Occipital lobe (tissue), 2 donors: Measurements from ENCODE around the gene RASA2. TPM values are rescaled to one million over a fixed set of nuclear protein-coding genes. Genes with fewer than 3 reads are reported as not detected.
"Not testable (repeated sequence)": the region's sequence is repeated elsewhere in the genome, so short reads cannot be mapped to it uniquely, and the experiment has no call there.

Source experiments
- DNase-seq: peaks from one replicate; lab custom pipeline; 2025; lab: John Stamatoyannopoulos, UW
- total RNA-seq: library from RNA; depleted of rRNA; stranded (reverse); fragments of >200 nt; gene quantifications from one replicate; pipeline ENCODE4 v1.2.3, GENCODE V29; 2014

Gene RASA2
- total RNA-seq, 1 donor from 2014 or later = 39.3 TPM

DNA sequence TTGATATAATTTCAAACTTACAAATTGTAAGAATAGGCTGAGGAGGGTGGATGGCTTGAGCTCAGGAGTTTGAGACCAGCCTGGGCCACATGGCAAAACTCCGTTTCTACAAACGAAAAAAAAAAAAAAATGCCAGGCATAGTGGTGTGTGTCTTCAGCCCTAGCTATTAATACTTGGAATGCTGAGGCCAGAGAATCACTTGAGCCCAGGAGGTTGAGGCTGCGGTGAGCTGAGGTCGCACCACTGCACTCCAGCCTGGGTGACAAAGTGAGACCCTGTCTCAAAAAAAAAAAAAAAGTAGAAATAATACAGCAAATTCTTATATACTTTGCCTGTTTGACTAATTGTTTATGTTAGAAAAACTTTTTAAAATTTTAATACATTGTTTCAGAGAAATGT is 10.8 kb downstream of the RASA2 start:
- DNase-seq = not testable (repeated sequence)

DNA sequence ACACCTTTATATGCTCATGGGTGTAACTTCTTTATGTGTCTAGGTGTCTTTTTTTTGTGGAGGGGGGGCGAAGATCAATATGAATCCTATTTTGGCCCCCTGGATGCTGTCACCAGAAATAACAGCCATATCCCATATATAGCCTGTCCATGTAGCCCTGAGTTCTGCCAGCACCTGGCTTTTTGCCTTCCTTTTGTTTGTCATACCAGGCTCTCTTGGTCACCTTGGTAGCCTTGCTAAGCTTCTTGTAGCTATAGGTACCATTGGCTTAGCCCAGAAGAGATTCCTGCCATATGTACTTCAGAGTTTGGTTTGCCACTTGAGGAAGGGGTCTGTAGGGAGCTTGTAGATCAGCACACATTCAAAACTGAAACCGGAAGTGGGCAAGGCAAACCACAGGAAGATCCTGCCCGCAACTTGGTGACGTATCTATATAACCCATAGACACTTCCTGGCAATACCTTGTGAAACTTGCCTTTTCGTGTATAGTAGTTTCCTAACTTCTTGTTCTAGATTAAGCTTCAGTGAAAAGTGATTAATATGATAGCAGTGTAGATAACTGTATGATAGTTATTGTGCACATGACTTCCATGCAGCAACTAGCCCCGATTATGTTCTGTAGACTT is 11.9 kb downstream of the RASA2 start:
- no peak for DNase-seq

GRCh38 chr3:141499284-141499683 is 12.5 kb downstream of the RASA2 start:
- DNase-seq = no peak

DNA sequence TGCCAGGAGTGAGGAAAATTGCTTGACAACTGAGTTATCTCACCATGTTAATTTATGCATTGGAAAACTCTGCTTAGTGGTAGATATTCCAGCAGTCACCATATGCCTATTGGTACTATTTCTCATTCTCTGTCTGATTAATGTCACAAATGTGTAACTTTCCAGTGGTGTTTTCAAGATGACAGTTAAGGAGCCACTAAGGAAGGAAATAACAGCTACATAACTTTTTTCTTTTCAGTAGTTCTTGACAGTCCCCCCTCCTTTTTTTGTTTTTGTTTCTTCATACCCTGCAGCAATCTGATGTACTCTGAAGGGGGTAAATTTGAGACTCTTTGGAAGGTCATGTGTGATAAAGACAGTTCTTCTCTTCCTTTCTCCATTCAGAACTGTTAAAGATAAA is 13.1 kb downstream of the RASA2 start:
- DNase-seq = no peak

DNA sequence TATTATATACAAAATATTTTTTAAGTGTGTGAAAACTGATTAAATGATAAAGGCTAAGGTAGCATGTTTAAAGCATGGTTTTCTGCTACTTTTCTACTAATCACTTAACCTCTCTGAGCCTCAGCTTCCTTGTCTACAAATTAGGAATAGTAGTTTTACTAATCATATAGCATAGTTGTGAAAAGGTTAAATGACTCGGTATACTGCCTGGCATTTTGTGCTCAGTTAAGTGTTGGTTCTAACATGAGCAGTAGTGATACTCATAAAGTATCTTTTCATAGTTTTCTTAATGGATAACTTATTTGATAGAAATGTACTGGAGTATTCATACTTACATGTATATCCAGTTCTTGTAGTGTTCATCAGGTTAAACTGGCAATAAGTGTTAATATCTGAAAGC is 13.6 kb downstream of the RASA2 start:
- no peak for DNase-seq

GRCh38 chr3:141505166-141505565 is 18.3 kb downstream of the RASA2 start:
- no peak for DNase-seq

DNA sequence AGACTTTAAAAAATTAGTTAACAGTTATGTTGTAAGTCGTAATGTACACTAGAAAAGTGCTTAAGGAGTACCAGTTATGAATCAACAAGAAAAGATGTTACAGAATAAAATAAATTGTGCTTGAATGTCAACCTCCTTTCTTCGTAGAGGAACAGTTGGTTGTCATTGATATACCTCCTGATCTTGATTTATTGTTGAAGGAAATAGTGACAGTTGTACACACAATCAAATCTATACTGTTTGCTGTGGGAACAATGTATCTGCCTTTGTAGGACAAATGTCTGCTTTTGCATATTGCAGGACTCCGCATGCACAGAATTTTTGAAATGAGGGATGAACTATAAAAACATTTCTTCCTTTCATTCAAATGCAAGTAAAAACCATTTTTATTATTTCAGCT is 19.2 kb downstream of the RASA2 start:
- no peak for DNase-seq

DNA sequence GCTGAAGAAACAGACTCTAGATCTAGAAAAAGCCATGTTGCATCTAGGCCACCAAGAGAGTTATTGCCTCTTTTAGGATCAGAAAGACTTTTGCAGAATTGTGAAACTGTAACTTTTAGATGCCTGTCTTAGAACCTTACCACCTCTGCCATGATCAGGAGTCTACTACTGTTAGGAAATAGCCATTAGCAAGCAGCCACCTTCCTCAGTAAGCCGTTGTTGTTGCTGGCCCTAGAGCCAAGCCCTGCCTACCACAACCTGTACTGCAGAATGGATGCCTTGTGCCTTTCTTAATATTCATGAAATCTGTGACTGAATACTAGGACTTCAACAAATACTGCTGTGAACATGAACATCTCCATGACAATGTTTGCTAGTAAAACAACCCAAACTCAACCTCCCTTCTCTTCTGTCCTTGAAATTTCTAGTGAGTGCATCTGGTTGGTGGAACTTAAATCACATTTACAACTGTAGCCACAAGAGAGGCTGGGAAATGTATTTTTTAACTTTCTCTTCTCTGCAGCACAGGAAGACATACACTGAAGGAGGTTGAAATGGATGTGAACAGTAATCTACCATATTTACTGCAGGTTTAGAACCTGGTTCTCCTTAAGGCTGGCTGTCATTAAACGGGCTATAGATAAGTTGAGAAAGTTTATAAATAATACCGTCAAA is 20.7 kb downstream of the RASA2 start:
- no peak for DNase-seq

DNA sequence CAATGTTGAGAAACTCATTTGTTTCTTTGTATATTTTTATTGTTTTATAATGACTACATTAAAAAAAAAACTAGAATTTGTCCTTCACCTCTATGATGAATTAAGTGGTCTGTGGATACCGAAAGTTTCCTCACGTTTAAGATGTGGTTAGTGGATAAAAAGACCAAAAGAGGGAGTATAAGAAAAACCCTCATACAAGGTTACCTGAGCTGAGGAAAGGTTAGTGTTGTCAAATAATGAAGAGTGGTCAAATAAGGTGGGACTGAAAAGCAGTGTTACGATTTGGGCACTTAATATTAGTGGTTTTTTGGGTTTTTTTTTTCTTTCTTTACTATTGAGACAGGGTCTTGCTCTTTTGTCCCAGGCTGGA is 21.2 kb downstream of the RASA2 start:
- DNase-seq = no peak

- no peak for DNase-seq
Observed at GRCh38 chr3:141511361-141511760, 24.5 kb downstream of the RASA2 start.

- DNase-seq = no peak
Observed at GRCh38 chr3:141514382-141514781, 27.6 kb downstream of the RASA2 start.

DNA sequence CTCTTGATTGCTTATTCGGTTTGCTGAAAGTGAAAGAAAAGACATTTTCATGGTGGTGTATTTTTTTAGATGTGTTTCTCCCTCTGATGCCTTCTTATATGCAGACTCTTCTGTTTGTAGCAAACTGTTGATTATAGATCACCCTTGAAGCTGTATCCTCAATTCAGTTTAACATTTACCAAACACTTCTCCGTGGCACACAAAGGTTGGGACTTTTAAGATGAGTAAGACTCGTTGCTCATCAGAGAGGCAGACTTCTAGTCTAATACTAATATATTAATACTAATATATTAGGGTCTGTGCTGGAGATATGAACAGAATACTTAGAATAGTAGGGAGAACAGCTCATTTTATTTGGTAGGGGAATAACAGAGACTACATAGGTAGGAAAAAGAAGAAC is 32.8 kb downstream of the RASA2 start:
- no peak for DNase-seq

DNA sequence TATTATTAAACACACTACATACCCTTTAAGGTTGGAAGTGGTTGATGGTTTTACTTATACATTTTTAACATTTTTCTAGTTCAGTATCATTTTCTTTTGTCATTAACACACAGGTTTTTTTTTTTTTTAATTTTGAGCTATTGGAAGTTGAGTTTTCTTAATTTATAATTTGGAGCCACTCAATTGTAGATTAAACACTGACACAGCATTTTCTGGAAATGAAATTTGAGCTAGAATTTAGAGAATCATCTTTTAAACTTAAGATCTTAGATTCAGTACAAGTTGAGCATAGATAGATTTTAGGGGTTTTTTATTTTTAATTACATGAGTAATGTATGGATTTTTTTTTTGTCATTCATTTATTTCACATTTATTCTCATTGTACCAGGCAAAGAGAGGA is 35.0 kb downstream of the RASA2 start:
- no peak for DNase-seq

DNA sequence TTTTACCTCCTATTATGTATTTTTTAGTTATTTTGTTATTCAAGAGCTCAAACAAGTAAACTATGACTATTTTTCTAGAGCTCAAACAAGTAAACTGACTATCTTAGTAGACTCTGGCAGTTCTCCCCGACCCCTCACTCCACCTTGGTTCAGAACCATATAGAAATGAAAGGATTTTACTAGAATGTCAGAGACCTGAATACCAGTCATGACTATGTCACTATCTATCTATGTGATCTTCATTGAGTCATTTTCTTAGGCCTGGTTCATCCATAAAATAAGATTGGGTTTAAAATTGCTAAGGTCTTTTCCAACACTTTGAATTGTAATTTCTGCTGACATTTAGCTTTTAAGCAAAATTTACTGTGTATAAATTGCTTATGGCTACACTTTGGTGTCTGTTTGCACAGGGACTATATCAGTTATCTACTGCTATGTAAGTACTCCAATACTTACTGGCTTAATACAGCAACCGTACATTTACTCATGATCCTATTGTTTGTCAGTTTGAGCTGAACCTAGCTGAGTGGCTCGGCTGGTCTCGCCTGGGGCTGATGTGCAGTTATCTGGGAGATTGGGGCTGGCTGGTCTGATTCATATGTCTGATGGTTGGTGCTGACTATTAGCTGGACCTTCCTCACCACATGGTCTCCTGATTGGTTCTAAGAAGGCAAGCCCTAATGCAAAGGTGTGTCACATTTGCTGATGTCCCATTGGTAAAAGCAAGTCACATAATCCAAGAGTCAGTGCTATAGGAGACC is 37.0 kb downstream of the RASA2 start:
- no peak for DNase-seq

GRCh38 chr3:141524988-141525387 is 38.2 kb downstream of the RASA2 start:
- no peak for DNase-seq

DNA sequence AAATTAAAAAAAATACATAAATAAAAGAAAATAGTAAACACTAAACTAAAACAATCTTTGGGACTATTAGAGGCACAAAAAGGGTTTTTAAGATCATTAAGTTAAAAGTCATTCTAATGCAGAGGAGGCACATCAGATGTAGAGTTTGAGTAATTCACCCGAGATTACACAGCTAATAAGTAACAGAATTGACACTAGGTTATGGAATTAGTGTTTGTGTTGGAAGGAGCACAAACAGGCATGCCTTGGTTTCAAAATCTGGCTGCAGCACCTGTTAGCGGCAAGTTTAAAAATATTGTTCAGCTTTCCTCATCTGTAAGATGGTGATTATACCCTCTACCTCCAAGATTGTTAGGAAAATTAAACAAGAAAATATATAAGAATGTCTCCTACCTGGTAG is 39.0 kb downstream of the RASA2 start:
- DNase-seq = no peak

DNA sequence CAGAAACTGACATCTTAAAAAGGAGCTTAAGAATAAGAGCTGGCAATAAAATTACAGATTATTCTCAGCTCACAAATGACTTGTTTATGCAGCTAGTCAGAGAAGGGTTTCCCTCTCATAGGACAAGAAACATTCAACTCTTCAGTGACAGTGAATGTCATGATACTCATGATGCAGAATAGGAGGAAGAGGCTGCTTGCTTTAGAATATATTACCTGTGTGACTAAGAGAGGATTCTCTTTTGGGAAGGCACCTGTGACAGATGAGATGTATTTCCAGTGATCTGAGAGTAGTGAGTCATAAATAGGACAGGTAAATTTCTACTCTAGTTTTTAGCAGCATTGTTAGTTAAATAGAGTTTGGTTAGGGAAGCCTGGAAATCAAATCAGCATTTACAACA is 39.9 kb downstream of the RASA2 start:
- DNase-seq = no peak

DNA sequence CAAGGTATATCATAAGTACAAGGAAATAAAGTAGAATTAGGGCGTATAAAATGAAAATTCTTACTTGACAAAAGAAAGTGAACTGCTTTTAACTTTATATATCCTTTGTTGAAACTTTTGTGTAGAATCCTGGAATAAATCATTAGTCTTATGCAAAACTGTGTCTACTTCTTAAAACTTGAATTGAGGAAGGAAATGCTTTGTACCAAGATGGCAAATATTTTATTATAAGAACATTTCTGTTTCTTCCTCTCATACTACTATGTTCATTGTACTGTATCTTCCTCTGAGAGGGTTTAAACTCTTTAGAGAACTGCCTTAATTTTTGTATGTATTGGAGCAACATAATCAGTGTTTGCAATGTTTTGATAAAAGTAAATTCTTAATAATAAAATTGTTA is 42.0 kb downstream of the RASA2 start:
- DNase-seq = no peak

- DNase-seq = no peak
Observed at GRCh38 chr3:141529256-141529655, 42.4 kb downstream of the RASA2 start.

GRCh38 chr3:141529717-141530414 is 43.0 kb downstream of the RASA2 start:
- no peak for DNase-seq

GRCh38 chr3:141530415-141530768 is 43.6 kb downstream of the RASA2 start:
- no peak for DNase-seq

DNA sequence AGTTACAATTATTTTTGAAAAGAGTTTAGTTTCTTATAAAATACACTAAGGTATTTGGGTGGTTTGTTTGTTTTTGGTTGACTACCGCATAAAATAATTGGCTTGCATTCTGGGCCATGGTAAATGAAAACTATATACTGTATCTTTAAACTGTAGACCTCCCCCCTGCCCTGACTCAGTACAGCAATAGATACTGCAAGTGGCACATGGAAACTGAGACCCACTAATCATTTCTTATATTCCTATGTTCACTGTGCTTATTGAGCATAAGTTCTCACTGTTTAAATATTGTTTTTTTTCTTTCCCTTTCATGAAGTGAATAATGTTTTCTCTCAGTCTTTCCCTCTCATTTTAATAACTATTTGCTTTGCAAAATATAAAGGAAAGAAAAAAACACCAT is 45.8 kb downstream of the RASA2 start:
- no peak for DNase-seq
